Adrenal gland (tissue), 12 donors: ENCODE results near the gene DYNAP. TPM values are rescaled to one million over a fixed set of nuclear protein-coding genes. Genes with fewer than 3 reads are reported as not detected.

ENCODE experiments used
- DNase-seq, 7 donors: peaks; one replicate each; pipeline ENCODE4 v3.0.0-alpha.2; 2019 to 2020
- H3K27ac ChIP-seq, 5 donors: fragments of 200-600 bp; sonication (generic) in 4 of 5; 1 replicate in 3 of 5; 2 replicates in 2 of 5; pipeline versions ENCODE4 v1.5.1 to v1.8.0; 2016 to 2020; ENCODE audit warnings: mild to moderate bottlenecking in 1 of 5
- H3K27me3 ChIP-seq: fragments of 200-600 bp; 2 replicates; pipeline ENCODE4 v1.8.0; 2021
- H3K36me3 ChIP-seq, 2 donors: fragments of 200-600 bp; replicated peaks in 1 of 2; 1 replicate in 1 of 2; 2 replicates in 1 of 2; pipeline versions ENCODE4 v1.5.1 to v1.8.0; 2018 to 2022
- H3K4me1 ChIP-seq, 2 donors: fragments of 200-600 bp; replicated peaks in 1 of 2; 1 replicate in 1 of 2; 2 replicates in 1 of 2; pipeline versions ENCODE4 v1.5.1 to v1.8.0; 2018 to 2021
- H3K4me3 ChIP-seq, 4 donors: fragments of 200-600 bp; sonication (generic) in 3 of 4; one replicate each; pipeline ENCODE4 v1.5.1; 2016 to 2018
- H3K9me3 ChIP-seq, 3 donors: fragments of 200-600 bp; sonication (generic) in 1 of 3; replicated peaks in 1 of 3; 1 replicate in 2 of 3; 2 replicates in 1 of 3; pipeline versions ENCODE4 v1.5.1 to v1.8.0; 2016 to 2021
- CTCF ChIP-seq, 6 experiments: fragments of 450-650 bp in 4 of 6; fragments of 200-600 bp in 2 of 6; sonication (generic) in 1 of 6; IDR thresholded peaks; 1 replicate in 5 of 6; 2 replicates in 1 of 6; pipeline versions ENCODE4 v1.5.1 to v1.8.0; 2016 to 2021; ENCODE audit warnings: antibody characterized with exemption in 6 of 6, mild to moderate bottlenecking in 2 of 6, moderate library complexity in 1 of 6
- POLR2A ChIP-seq, 2 donors: fragments of 450-650 bp; IDR thresholded peaks; one replicate each; pipeline ENCODE4 v1.6.1; 2017; ENCODE audit warnings: antibody characterized with exemption in 2 of 2, mild to moderate bottlenecking in 2 of 2, moderate library complexity in 1 of 2
- WGBS, 4 donors: extraction: QIAGEN DNeasy Blood & Tissue Kit in 2 of 4; methylation state at CpG; one replicate each; pipeline versions ENCODE4 v1.1.5 to v1.1.7; 2013 to 2017; 5-methylcytosine and 5-hydroxymethylcytosine counted together
- intact Hi-C, 2 donors: fragments of 100-400 bp; cut with DNase I; formaldehyde crosslinking; loops; one replicate each; pipeline versions ENCODE4 v1.14.1 to v1.15.0; 2022 to 2023
- polyA plus RNA-seq, 3 donors: library from polyadenylated mRNA; stranded (reverse); fragments of 200-250 nt in 2 of 3; fragments of 350-450 nt in 1 of 3; fragmentation: Illumina TruSeq in 1 of 3; extraction: RNeasy Lipid Tissue Mini Kit (QIAGEN cat#74804) in 1 of 3; gene quantifications; one replicate each; pipeline ENCODE4 v1.2.3, GENCODE V29; 2013 to 2014
- total RNA-seq, 9 donors: library from RNA; depleted of rRNA in 4 of 9; stranded (reverse); fragments of >200 nt in 4 of 9; fragments of 120-200 nt in 1 of 9; fragmentation: NEBNext Ultra II Directional in 1 of 9; extraction: Animal tissue kit (Norgen Biotek cat#: 25700) in 1 of 9; gene quantifications; one replicate each; pipeline versions ENCODE4 v1.1.0 to v1.2.4, GENCODE V29; 2013 to 2023
- donor health status: healthy with polysubstance abuse.
- donor health status: Bipolar disorder and iron deficiency.
- donor health status: DM: yes; HTN: yes; CAD: no.
- donor health status: DM: no; HTN: no; CAD: no.
- donor health status: DM: no; HTN: no; CAD: no.
- donor health status: DM: yes; HTN: yes; CAD: no.

Gene DYNAP
- total and polyA plus RNA-seq, 12 donors: not detected

- no peak overlapping the region for H3K27ac ChIP-seq
Measured at GRCh38 chr18:54608028-54608642, 17.1 kb downstream of the DYNAP start.

GRCh38 chr18:54611816-54612215, 20.8 kb downstream of the DYNAP start:
- Histone ChIP-seq H3K4me3 (no peak overlapping the region), H3K27me3 (no peaks in the 10 kb centered on the region), H3K4me1 (no peaks in the 10 kb centered on the region), H3K27ac (no peak overlapping the region), H3K9me3 (no peaks in the 10 kb centered on the region), H3K36me3 (no peaks in the 10 kb centered on the region)
- 49 to 55% (median 51%) methylated on average over 2 of the region's 2 CpGs for WGBS, 4 donors
- intact Hi-C loops: no loop called here
- no peak for DNase-seq
- TF ChIP-seq CTCF (IDR thresholded peaks at IDR 0.05): no peak

More at GRCh38 chr18:54608028-54608642, 17.1 kb downstream of the DYNAP start:
- Histone ChIP-seq H3K4me1 (no peaks in the 10 kb centered on the region), H3K36me3 (no peaks in the 10 kb centered on the region), H3K9me3 (no peaks in the 10 kb centered on the region), H3K27me3 (no peaks in the 10 kb centered on the region), H3K4me3 (no peak overlapping the region)
- TF ChIP-seq CTCF (IDR thresholded peaks at IDR 0.05): no peak
- no peak for TF ChIP-seq POLR2A (IDR thresholded peaks at IDR 0.05)
- WGBS, 4 donors: 58 to 68% (median 63%) methylated on average over 3 of the region's 3 CpGs
- intact Hi-C loops: no loop called here
- DNase-seq: no peak

- DNase-seq: no peak
- 29 to 36% (median 36%) methylated on average over 4 of the region's 4 CpGs for WGBS, 4 donors
- no peak for TF ChIP-seq POLR2A (IDR thresholded peaks at IDR 0.05)
- no peak for TF ChIP-seq CTCF (IDR thresholded peaks at IDR 0.05)
- Histone ChIP-seq H3K4me3 (no peak overlapping the region), H3K27me3 (no peaks in the 10 kb centered on the region), H3K9me3 (no peaks in the 10 kb centered on the region), H3K27ac (no peak overlapping the region), H3K4me1 (no peaks in the 10 kb centered on the region), H3K36me3 (no peaks in the 10 kb centered on the region)
- intact Hi-C loops: no loop called here
Measured at GRCh38 chr18:54612237-54612636, 21.2 kb downstream of the DYNAP start.

GRCh38 chr18:54613174-54613573, 22.1 kb downstream of the DYNAP start:
- Histone ChIP-seq H3K9me3 (no peaks in the 10 kb centered on the region), H3K27ac (no peak overlapping the region), H3K4me1 (no peaks in the 10 kb centered on the region), H3K36me3 (no peaks in the 10 kb centered on the region), H3K4me3 (no peak overlapping the region), H3K27me3 (no peaks in the 10 kb centered on the region)
- 58 to 72% (median 60%) methylated on average over 4 of the region's 4 CpGs for WGBS, 4 donors
- intact Hi-C loops: no loop called here
- TF ChIP-seq POLR2A (IDR thresholded peaks at IDR 0.05) (no peak), CTCF (IDR thresholded peaks at IDR 0.05) (no peak)
- DNase-seq: no peak
